T-helper 1 cell treated with Interleukin-12 subunit alpha and Interleukin-12 subunit beta and Interleukin-4 antibody, amounts not matched to agents 30 μg/mL and 1 μg/mL, for 36 hours (primary cell): ENCODE results near the gene BAZ2B.

Experiments
- H3K27ac Mint-ChIP-seq: one replicate; pipeline ENCODE4 v1.8.0; 2021; ENCODE audit warnings: mild to moderate bottlenecking, mixed read lengths
- H3K27me3 Mint-ChIP-seq: one replicate; pipeline ENCODE4 v1.8.0; 2021; ENCODE audit warnings: low read depth, mixed read lengths
- H3K36me3 Mint-ChIP-seq: one replicate; pipeline ENCODE4 v1.8.0; 2021; ENCODE audit warnings: low read depth, mixed read lengths
- H3K4me1 Mint-ChIP-seq: one replicate; pipeline ENCODE4 v1.8.0; 2021; ENCODE audit warnings: low read depth, mixed read lengths
- H3K4me3 Mint-ChIP-seq: one replicate; pipeline ENCODE4 v1.8.0; 2021; ENCODE audit warnings: mild to moderate bottlenecking, moderate library complexity, mixed read lengths
- H3K9me3 Mint-ChIP-seq: one replicate; pipeline ENCODE4 v1.8.0; 2021; ENCODE audit warnings: mixed read lengths

BAZ2B gene

DNA sequence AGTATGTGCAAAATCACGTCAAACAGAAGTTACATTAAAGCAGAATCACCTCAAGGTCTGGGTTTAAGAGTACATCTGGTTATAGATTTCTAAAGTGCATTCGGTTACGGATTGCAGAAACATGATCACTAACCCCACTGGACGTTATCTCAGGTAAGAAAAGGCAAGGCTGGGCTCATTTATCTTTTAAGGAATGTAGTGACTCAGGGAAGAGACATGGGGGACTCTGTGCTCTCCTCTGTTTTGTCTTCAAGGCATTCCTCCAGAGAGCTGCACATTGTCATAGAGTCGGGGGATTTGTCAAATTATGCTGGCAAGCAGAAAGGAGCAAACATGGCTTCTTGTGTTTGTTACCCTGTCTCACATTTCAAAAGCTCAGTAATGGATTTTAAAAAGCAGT, 344.2 kb downstream of the BAZ2B start:
- Mint-ChIP-seq H3K27ac (no peak overlapping the region), H3K9me3 (no peaks in the 10 kb centered on the region), H3K4me1 (peaks cover 5% of the 10 kb centered on the region), H3K36me3 (peaks cover 10% of the 10 kb centered on the region), H3K27me3 (no peaks in the 10 kb centered on the region), H3K4me3 (no peak overlapping the region)

DNA sequence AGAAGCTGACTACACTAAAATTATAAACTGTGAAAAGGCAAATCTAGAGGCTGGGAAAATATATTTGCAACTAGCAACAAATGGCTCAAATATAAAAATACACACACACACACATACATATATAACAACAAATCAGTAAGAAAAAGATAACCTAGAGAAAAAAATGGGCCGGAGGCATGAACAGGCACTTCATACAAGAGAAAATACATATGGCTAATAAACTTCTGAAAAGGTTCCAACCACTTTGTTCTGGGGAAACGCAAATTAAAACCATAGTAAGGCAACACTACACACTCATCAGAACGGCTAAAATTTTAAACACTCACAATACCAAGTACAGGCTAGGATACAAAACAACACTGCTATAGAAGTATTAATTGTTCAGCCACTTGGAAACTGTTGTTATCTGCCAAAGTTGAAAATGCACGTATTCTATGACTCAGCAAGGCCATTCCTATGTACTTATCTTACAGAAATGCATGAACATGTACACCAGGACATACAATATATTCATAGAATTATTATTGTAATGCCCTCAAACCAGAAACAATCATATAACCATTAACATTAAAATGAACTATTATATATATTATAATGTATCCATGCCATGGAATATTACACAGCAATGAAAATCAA, 345.5 kb downstream of the BAZ2B start:
- Mint-ChIP-seq H3K27ac (no peak overlapping the region), H3K36me3 (peaks cover 10% of the 10 kb centered on the region), H3K27me3 (no peaks in the 10 kb centered on the region), H3K4me1 (peaks cover 5% of the 10 kb centered on the region), H3K4me3 (no peak overlapping the region), H3K9me3 (no peaks in the 10 kb centered on the region)
